COR-L47 (cell line): ENCODE results near the gene CHRNA5.
"Not testable (repeated sequence)": the region's sequence is repeated elsewhere in the genome, so short reads cannot be mapped to it uniquely, and the experiment has no call there.

Experiments
- DNase-seq: peaks from one replicate; lab custom pipeline; 2025; lab: John Stamatoyannopoulos, UW

Gene CHRNA5

DNA sequence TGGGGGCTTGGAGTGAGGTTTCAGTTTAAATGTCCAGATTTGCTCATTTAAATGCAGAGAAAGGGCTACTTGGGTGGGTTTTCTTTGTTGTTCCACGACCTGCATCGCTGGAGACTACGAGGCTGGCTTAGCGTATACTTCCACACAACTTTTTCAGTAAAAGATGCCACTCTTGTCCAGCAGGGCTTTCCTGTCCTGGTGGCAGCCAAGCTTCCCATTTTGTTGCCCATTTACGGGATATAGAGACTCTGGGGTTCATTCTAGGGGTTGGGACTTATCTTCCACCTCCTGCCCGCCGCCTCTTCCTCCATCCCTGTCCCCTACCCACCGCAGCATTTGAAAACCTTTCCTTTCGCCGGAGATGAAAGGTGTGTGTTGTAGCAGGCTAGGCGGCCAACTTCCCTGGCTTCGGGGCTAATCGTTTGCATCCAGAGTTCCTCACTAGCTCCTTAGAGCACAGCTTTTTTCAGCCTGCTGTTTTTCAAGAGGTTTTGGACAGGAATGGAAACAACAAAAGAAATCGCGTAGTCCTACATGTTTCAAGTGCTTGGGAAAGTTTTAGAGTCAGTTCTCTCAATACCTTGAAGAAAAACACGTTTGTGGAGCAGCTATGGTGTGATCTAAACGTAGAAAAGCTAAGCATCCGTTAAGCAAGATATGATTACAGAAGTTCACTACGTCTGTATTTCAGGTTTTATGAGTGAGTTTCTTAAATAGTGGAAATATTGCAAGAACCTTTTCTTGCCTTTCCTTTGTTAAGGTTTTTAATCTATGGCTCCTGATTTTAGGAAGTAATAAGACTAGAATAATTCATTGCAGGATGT lies 843 bp downstream of the CHRNA5 start:
- peak; percentile 2 for DNase-seq

- no peak for DNase-seq
Observed at GRCh38 chr15:78567531-78567930, 2.2 kb downstream of the CHRNA5 start.

- no peak for DNase-seq
Observed at GRCh38 chr15:78570710-78571109, 5.4 kb downstream of the CHRNA5 start.

- no peak for DNase-seq
Observed at GRCh38 chr15:78571382-78571781, 6.1 kb downstream of the CHRNA5 start.

DNA sequence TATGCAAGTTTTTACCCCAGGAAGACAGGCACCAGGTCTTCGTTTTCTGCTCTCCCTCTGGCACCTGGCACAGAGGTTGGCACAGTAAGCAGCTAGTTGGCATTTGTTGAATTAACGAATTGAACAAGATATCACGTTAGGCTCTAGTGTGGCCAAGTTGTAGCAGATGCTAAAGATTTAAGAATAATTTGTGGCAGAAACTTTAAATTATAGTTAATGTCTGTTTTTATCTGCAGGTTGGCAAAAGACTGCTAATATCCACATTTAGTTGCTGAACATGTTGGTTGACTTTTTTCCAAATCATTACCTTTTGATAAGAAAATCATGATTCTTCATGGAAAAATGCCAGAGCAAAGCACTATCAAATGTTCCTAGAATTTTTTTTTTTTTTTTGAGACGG lies 8.1 kb downstream of the CHRNA5 start:
- no peak for DNase-seq

GRCh38 chr15:78574944-78575343 lies 9.6 kb downstream of the CHRNA5 start:
- no peak for DNase-seq

GRCh38 chr15:78597583-78597982 lies 32.3 kb downstream of the CHRNA5 start:
- DNase-seq, result no peak

- DNase-seq, result no peak
Observed at GRCh38 chr15:78598348-78598747, 33.0 kb downstream of the CHRNA5 start.

GRCh38 chr15:78599189-78599588 lies 33.9 kb downstream of the CHRNA5 start:
- DNase-seq, result no peak

DNA sequence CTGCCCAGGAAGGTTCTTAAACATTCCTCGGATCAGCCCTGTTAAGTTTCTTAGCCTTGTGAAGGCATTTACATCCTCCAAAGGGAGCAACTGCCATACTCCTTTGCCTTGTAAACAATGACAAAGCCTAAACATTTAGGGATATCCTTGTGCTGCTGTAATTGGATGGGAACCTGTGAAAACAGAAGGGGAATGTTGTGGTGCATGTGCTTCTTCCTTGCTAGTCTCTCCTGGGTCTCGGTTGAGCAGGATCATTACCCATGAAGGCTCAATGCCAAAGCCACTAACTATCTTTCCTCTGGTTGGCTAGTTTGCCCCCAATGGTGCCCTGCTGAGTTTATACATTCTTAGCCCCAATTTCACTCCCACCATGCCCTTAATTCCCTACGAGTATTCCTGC lies 38.1 kb downstream of the CHRNA5 start:
- no peak for DNase-seq

DNA sequence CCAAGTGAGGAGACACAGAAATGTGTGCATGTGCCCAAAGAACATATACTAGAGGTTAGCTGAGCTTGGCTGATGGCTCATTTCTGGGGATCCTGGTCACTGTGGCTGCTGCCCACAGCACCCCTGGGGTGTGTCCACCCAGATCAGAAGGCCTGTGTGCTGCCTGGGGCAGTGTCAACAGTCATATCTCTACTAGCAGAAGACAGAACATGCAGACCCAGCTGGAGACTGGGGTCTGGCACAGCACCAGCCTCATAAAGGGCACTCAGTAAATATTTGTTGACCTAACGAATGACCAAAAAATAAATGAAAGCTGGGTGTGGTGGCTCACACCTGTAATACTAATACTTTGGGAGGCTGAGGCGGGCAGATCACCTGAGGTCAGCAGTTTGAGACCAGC lies 39.1 kb downstream of the CHRNA5 start:
- no peak for DNase-seq

GRCh38 chr15:78605201-78605600 lies 39.9 kb downstream of the CHRNA5 start:
- DNase-seq, result no peak

DNA sequence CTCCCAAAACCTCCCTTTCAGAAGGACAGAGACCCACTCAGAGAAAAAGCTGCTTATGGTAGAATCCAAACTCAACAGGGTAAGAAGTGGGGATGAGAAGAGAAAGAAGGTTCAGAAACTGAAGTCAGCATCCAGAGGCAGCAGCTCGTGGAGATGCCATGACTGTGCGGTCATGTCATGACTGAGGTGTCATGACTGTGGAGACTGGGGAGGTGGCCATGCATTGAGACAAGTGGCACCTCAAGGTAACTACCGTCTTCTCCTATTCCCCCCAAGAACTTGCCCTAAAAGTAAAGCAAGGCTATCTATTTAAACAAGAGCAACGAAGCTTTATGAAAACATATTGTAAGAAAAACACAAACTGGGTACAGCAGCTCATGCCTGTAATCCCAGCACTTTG lies 40.4 kb downstream of the CHRNA5 start:
- DNase-seq, result no peak

DNA sequence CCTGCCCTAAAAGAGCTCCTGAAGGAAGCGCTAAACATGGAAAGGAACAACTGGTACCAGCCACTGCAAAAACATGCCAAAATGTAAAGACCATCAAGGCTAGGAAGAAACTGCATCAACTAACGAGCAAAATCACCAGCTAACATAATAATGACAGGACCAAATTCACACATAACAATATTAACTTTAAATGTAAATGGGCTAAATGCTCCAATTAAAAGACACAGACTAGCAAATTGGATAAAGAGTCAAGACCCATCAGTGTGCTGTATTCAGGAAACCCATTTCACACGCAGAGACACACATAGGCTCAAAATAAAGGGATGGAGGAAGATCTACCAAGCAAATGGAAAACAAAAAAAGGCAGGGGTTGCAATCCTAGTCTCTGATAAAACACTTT lies 44.2 kb downstream of the CHRNA5 start:
- DNase-seq, result not testable (repeated sequence)

DNA sequence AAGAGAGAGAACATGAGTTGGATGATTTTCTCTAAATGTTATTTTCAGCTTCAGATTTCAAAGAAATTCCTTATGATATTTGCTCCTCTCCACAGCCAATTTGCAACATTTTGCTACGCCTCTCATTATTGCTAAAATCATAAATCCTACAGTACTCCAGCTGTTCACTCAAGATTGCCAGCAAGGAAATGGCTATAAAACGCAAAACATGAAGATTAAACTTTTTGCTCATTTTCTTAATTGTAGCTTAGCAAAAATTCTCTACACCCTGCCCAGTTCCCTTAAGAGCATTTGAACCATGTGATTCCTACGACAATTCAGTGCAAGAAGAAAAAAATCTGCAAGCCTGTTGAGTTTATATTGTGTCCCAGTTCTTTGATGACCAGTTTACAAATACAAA lies 48.7 kb downstream of the CHRNA5 start:
- no peak for DNase-seq

DNA sequence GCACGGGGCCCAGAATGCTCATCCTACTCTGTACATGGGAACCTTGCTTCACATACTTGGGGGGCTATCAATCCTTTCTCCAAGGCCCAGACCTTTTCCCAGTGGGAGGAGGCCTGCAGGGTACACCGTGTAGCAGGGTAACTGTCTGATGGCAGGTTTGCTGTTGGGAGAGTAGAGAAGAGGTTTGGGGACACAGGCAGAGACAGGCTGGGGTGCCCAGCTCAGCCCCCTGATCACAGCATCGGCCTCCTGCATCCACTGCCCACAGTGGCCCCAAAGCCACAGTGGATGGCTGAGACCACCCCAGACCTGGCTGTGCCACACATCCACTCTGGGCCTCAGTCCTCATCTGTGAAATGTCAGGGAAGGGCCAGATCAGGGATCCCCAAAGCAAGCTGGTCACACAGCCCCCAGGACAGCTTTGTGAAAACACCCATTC lies 49.9 kb downstream of the CHRNA5 start:
- no peak for DNase-seq

- DNase-seq, result no peak
Observed at GRCh38 chr15:78616506-78616905, 51.2 kb downstream of the CHRNA5 start.

DNA sequence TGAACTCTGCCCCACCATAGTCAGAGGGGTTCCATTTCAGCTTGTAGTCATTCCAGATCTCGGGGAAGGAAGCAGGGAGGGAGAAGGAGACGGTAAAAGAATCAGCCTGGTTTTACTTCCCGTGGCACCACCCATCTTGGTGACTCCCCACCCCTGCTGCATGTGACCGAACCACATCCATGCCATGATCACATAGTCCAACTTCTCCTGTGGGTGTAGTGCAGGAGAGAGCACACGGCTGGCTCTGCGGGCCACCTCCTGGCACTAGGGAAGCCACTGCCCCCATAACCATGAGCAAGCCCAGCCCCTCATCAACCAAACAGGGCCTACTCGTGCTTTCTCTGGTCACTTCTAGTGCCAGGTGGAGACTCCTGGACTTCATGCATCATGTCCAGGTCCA lies 51.8 kb downstream of the CHRNA5 start:
- no peak for DNase-seq

DNA sequence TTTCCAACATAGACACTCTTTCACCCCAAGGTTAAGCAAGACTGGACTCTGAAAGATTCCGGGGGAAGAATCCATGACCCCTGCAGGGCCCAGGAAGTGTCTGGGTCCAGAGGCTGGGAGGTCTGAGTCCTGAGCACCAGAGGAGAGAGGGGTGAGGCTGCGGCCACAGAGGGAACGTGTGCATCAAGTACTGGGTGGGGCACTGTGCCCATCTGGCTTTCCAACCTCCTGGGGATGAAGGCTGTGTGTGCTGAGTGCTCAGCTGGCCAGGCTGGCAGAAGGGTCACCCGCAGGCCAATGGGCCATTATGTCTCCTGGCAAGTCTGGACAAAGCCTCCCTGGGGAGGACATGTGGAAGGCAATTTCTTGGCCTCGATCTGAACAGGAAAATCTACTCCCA lies 52.2 kb downstream of the CHRNA5 start:
- no peak for DNase-seq

- DNase-seq, result no peak
Observed at GRCh38 chr15:78618064-78618463, 52.7 kb downstream of the CHRNA5 start.

- peak; percentile 77 for DNase-seq
Observed at GRCh38 chr15:78618490-78618934, 53.2 kb downstream of the CHRNA5 start.

DNA sequence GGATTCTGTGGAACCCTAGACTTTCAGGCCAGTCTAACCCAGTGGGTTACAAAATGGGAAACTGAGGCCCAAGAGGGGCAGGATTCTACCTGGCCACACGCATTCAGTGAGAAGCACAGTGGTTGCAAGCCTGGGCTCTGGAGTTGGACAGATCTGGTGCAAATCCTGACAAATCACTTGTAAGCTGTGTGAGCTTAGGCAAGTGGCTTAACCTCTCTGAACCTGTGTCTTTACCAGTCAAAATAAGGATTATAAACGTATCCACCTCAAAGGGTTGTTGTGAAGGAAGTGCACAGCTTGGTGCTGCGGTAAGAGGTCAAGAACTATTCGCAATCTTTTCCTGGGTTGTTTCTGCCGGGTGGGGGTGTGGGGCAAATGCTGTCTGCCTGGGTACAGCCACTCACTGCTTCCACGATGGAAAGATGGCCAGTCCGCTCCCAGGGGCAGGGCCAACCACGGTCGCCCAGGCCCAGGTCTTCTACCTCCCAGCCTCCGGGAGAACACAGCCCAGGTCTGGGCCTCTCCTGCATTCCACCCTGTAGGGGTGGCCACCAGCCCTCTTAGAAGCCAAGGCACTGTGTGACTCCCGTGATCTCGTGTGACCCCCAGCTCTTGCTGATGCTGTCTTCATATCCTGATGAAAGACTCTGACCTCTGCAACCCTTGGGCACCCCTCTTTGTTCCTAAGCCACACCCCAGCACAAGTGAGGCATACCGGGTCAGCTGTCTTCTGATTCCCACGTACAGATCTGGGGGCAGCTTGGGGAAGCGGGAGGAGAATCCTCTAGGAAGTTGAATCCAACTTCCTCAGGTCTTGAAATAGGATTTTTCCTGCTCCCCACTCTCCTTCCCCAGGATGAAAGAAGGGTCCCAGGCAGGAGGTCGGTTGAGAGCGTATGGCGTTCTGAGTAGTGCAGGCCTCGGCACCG lies 54.0 kb downstream of the CHRNA5 start:
- no peak for DNase-seq

GRCh38 chr15:78620021-78620526 lies 54.8 kb downstream of the CHRNA5 start:
- no peak for DNase-seq
